HG03103 (cell line): Measurements from ENCODE around the gene PACSIN3.

Source experiments
- ATAC-seq: cut with Tn5 transposase; IDR thresholded peaks from one replicate; pipeline ENCODE4 v1.9.1; 2021; ENCODE audit warnings: low read depth; ENCODE audit not compliant: unreplicated experiment

Gene PACSIN3

DNA sequence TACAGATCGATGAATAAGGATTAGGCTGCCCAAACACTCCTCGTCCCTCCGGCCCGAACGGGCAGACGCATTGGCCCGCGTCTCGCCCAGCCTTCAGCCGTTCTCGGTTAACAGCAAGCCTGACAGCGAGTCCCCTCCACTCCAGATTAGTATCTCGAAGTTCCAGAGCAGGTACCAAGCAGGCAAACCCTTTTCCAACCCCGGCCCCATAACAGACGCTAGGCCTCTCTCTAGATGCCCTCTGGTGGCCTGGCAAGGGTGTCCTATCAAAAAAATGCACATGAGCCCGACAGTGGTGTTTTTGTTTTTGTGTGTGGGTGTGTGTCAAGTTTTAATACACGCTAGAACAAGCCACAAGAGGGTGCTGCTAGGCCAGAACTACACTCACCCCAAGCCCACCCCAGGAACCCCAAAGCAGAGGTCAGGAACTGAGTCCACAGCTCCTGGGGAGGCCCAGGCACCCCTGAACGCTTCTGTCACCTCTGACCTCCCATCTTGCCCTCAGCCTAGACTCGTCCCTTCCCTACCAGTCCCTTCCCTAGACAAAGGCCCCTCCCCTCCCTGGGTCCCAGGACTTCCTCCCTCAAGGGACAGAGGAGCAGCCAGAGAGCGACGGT lies 8.9 kb downstream of the PACSIN3 start:
- ATAC-seq: peak; percentile 36

DNA sequence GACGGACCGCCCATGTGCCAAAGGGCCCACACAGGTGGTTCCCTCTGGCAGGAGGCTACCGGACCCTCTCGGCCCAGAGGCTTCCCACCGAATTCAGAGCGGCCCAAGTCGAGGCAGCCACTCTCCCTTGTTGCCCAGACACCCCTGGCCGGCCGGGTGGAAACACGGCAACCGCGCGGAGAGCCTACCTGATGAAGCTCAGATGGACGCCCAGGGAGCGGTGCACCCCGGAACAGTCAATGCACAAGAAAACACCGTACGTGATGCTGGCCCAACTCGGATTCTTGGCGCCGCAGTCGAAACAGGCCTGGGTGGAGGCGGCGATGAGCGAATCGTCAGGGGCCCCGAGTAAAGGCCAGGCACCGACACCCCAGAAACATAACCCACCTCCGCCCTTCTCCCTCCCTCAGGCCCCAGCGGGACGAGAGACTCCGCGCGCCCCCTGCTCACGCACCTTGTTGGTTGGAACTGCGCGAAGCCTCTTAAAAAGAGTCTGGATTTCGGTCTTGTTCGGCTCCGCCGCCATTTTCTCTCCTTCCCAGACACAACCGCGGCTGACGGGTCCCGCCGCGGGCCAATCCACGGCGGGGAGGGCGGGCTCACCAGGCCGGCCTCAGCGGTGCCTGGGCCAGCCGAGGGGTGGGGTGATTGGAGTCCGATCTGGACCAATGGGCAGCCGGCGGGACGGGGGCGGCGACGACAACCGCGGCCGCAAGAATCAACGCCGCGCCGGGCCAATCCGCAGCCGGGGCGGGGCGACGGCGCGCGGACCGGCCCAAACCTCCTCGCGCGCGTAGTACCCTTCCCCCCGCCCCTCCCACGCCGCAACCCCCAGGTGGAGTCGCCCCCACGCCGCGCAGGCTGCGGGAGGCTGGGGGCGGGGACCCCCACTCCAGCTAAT lies 9.7 kb downstream of the PACSIN3 start, which contains the start of gene ARFGAP2:
Gene ARFGAP2 (minus strand): TSS at position 552 of the 901 bp plus-strand sequence. CDS start 26 bp downstream, at position 526.
- ATAC-seq: peak; percentile 86

DNA sequence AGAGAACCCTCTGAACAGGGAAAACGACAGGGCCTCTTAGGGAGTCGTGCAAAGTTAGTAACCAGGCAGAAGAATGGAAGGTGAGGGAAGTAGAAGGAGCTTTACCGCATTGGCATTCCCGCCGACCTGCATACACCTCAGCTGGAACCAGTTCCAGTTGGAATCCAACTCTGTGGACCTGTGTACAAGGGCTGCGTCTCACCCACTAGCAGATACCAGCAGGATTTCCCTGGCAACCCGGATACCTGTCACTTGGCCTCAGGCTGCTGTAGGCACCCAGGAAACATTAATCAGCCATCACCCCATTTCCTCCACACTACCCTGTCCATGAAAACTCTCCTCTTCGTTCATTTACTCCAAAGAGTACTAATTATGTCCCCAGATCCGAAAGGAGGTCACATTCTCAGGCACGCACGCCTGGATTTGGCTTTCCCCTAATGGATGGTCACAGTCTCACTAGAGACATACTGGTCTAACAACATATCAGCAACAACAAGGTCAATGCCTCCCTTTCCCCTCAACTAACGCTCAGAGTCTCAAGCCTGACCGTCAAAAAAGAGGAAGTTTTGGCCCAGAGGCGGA lies 10.4 kb downstream of the PACSIN3 start:
- ATAC-seq: no peak

DNA sequence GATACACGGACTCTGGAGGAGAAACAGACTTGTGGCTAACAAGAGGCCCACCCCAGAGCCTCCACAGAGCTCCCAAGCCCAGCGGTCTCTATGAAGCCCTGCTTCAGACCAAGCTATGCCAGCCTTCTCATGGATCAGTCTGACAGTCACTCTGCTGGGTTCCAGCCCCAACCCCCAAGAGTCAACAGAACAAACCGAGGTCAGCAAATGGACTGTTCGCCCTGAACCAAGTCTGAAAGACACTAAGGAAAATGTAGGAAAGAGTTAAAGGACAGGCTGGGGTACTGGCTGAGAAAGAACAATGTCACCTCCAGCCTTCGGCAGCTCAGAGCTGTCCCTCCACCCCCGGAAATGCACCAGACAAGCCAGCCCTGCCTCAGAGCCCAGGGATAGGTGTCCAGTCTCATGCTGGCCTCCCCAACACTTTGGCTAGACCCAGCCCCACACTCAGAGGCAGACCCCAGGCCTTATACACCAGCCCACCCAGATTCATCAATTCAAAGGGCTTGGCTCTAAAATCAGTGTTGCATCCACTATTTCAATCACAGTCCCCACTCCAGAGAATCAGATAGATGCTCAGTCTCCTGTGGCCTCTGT lies 13.4 kb downstream of the PACSIN3 start:
- no peak for ATAC-seq

DNA sequence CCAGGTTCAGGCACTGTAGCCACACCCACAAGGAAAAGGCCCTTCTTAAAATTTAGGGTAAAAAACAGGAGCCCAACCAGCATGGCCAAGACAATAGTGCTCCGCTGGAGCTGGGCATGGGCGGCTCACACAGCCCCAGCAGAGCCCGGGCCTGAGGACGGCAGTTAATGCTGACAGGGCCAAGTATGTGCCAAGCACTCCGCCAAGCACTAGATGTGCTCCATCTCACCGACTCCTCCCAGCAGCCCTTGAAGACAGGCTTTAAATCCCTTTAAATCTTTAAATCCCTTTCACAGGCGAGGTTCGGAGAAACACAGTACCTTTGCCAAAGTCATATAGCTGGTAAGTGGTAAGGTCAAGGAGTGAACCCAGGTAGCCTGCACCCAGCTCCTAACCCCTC lies 14.4 kb downstream of the PACSIN3 start:
- ATAC-seq: no peak

DNA sequence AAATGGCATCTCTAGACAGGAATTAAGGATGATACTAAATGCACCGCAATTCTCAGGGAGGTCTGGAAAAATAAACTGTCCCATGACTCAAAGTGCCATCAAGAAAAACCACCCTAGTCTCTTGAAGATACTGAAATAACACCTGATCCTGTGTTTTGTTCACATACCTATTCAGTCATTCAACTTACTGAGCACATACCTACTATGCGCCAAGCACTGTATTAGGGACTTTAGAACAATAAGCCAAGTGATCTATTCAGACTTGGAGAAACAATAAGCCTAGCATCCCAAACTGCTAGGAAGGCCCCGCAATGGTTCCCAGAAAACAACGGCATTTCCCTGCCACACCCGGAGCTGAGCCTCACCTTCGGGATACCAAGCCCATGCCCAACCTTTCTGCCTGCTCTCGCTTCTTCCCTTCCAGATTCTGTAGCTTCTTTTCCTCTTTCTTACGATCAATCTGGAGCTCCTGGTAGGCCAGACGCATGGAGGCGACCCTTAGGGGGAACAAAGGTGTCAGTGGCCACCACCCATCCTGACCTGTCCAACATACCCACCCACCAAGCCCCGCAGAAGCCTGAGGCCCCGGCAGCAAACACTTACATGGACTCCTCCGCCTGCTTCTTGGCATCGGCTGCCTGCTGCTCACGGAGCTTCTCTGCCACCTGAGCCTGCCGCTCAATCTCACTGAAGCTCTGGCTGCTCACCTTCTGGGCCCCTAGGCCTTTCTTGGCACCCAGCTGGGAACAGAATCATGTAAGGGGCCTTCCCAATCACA lies 15.0 kb downstream of the PACSIN3 start:
- ATAC-seq: no peak

DNA sequence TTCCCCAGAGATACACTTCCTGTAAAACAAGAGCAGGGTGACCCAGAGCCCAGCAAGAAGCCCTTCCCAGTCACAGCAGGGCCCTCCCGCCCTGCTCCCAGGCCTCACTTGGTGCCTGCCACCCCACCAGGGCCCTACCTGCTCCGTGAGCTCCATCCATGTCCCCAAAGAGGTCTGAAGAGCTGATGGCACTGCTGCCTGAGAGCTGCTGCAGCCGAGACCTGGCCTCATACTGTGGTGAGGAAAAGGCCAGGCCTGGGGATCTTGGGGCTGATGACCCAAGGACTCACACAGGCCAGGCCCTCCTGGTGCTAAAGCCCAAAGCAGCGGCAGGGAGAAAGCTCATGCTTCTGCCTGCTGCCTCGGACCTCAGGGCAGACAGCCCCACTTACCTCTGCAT lies 19.9 kb downstream of the PACSIN3 start:
- ATAC-seq: no peak

DNA sequence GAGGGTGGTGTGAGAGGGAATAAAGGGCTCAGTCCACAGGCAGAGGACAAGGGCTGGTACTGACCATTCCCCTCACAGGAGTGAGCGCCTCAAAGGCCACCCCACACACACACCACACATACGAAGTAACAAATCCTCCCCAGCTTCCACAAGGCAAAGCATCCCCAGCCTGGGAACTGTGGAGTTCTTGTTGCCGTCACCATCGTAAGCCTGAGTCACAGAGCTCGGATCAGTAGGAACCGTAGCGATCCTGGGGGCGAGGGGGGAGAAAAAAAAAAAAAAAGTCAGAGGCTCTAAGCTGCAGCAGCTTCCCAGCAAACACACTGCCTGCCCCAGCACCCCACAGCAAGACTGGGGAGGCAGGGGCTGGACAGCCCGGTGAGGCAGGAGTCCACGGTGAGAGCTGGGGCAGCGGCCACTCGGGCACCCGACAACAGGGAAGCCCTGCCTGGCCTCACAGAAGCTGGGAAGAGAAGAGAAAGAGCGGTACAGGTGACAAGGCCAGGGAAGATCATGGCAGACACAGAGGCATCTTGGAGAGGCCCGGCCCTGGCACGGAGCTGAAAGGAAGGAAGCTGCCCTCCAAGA lies 20.9 kb downstream of the PACSIN3 start:
- no peak for ATAC-seq

DNA sequence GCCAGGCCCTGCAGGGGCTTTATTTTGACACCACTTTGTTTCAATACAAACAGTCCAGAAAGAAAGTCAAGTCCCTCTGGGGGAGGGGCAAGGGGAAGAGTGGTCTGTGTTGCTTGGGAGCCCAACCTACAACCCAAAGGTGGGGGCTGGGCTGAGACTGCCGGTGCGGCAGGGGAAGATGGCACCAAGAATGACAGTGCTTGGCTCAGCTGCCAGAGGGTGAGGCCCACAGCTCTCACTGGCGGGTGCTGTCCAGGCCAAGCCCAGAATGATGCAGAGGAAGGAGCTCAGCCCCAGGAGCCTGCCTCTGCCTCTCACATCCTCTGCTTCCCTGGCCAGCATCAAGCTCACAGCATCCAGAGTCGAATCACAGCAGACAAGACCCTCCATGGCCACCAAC lies 21.9 kb downstream of the PACSIN3 start:
- ATAC-seq: no peak

DNA sequence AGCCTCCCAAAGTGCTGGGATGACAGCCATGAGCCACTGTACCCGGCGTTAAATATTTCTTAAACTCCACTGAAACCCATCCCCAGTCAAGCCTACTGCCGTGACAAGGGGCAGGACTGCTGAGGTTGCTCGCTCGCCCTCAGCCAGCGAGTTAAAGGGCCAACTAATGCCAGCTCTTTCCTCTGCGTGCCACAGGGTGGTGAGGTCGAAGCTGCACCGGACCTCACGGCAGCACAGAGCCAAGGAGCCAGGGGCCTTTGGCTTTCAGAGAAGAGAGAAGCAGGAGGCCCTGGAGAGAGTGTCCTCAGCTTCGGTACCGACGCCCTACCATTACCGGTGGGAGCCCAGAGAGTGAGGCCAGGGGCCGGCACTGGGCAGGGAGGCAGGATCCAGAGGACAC lies 22.3 kb downstream of the PACSIN3 start:
- no peak for ATAC-seq

DNA sequence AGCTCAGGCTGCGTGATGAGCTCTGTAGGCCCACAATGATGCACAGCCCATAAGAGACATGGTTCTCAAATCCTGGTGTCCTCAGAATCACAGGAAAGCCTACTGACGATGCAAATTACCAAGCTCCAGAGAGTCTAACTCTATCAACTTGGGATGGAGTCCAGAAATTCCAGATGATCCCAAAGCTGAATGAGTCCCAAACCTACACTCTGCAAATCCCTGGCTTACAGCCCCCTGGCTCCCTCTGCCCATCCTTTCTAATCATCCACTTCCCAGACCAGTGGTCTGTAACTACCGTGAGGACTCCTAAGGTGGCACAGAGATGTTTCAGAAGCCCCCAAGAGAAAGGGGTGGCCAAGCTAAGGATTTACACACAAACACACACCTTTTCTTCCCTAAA lies 23.0 kb downstream of the PACSIN3 start:
- ATAC-seq: no peak

DNA sequence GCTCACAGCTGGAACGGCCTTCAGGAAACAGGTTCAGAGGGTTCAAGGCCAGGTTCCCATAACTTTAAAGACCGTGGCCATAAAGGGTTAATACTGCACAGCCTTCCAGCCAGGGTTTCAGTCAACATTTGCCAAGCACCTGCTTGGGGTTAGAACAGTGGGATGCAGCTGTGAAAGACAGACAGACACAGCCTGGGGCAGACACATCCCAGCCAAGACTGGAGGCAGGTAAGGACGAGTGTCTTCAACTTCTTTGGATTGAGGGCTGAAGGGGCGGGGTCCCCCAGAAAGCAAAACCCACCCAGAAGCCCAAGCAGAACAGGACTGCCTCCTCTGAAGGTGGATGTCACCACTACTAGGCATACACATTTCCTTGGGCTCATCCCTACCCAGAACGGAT lies 23.8 kb downstream of the PACSIN3 start:
- no peak for ATAC-seq

DNA sequence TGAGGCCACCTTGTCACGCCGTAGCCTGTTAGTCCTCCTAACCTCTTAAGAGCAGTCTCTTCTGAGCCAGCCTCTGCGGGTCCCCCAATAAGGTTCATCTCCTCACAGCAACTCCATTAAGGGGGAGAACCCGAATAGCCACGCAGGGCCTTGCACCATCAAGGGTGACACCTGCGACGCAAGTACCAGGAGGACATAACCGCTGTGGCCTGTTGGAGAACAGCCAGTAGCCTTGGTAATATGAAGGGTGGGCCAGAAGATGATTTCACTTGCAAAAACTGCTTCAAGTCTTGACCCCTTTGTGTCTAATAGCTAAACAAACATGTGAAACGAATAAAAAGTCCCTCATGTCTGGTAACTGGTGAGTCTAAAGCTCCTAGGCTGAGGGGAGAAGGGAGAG lies 24.3 kb downstream of the PACSIN3 start:
- ATAC-seq: no peak

DNA sequence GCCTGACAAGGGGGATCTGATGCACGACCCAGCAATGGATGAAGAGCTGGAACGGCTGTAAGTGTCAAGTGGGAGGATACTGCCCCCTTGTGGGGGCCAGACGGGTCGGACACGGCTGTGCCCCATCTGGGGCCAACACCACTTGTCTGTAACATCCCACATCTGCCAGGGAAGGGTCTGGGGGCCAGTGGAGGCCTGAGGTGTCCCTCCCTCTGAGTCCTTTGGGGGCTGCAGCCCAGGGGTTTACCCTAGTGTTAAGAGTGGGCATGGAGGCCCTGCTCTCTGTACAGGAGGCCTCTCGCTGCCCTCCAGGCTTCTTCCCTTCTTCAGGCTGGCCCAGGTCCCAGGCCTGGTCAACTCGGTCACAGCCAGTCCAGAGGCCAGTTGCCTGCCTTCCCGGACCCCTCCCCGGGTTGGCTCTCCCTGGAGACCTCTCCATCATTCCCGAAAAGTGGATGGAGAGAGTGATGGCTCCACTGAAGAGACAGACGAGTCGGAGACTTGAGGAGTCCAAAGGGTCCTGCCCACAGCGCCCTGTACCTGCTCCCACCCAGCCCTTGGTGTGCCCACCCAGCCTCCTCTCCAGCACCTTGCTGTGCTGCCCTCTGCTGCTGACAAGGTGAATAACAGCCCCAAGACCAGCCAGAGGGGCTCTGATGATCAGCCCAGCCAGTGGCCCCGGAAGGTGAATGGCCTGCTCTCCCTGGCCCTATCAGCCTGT lies 24.9 kb downstream of the PACSIN3 start:
- ATAC-seq: peak; percentile 56

DNA sequence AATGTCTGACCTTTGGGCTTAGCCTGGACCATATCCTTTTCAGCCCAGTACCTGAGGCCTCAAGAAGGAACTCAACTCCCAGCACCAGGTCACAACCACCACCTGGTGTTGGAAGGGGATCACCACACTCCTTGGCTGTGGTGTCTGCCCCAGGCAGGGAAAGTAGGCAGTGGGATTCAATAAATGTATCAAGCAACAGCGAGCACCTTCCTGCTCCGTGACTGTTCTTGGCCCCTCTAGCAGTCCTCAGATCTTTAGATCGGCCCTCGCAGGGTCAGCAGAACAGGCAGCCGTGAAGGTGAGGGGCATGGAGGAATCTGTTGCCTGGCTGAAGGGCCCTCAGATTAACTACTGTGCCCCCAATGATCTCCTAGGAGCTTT lies 25.5 kb downstream of the PACSIN3 start:
- no peak for ATAC-seq

DNA sequence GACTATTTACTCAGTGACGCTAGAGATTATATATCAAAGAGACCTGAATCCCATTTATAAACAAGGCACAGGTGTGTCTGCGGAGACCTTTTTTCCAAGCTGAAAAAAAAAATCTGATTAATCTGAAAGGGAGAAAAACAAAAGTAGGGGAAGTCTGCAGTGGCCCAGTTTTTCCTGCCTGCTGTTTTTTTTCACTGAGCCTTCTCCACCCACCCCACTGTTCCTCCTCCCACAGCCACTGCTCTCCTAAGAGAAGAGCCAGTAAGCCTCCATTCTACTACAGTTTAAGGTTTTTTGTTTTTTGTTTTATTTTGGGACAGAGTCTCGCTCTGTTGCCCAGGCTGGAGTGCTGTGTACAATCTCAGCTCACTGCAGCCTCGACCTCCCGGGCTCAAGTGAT lies 28.0 kb downstream of the PACSIN3 start:
- ATAC-seq: no peak

DNA sequence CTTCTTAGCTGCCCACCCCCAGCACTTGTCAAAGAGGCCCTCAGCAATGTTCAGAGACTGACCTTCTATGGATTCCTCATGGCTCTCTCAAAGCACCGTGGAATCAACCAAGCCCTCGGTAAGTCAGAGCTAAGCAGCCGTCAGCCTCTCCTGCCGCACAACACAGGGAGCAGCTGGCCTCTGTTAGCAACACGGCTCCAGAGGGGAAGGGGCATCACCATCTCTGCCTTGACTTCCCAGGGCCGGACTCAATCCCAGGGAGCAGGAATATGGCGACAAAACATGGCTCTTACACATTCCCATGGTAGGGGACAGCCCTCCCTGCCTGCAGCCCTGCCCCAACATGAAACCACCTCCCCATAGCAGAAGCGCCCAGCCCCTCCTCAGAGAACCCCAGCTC lies 28.4 kb downstream of the PACSIN3 start:
- ATAC-seq: no peak

DNA sequence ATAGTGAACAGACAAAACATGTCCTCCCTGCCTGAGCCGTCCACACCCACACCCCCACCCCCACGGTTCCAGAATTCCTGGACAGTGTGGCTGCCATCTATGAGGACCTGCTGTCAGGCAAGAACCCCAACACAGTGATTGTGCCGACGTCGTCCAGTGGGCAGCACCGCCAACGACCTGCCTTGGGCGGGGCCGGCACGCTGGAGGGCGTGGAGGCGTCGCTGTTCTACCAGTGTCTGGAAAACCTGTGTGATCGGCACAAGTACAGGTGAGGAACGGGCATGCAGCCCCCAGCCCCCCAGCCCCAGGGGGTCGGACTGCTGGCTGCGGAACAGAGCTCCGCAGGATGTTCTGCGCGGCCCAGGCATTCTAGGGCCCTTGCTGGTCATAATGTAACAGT lies 29.3 kb downstream of the PACSIN3 start:
- no peak for ATAC-seq

DNA sequence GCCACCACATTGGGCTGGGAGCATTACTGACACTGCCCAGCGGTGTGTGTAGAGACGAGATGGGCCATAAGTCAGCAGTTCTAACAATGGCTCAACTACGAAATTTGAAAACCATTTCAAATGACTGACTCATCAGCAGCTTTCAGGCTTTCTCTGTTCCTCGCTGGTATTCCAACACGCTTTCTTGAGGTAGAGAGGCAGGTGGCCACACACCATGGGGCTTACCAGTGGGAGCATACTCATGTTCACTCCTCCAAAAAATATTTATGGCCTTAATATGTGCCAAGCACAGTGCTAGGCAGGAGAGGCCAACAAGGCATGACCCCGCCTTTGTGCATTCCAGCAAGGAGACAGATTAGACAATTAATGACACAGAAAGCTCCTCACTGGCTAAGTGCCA lies 29.9 kb downstream of the PACSIN3 start:
- ATAC-seq: no peak

DNA sequence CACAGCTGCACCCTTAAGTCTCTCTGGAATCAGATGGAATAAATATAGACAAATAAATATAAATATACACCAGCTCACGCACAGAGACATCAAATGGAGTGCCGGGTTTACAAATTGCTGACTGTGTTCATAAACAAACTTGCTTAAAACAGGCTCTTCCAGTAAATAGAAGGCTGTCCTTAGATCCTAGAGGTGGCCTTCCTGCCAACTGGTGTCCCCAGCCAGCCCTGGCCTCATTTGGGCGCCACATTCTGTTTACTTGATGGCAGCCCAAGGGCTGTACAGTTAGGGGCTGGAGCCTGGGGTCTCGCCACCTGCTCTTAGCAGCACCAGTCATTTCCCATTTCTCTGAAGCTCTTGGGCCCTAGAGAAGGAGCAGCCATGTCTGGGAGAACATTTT lies 30.4 kb downstream of the PACSIN3 start:
- no peak for ATAC-seq
